ENCODE data around the gene MAL.

DNA sequence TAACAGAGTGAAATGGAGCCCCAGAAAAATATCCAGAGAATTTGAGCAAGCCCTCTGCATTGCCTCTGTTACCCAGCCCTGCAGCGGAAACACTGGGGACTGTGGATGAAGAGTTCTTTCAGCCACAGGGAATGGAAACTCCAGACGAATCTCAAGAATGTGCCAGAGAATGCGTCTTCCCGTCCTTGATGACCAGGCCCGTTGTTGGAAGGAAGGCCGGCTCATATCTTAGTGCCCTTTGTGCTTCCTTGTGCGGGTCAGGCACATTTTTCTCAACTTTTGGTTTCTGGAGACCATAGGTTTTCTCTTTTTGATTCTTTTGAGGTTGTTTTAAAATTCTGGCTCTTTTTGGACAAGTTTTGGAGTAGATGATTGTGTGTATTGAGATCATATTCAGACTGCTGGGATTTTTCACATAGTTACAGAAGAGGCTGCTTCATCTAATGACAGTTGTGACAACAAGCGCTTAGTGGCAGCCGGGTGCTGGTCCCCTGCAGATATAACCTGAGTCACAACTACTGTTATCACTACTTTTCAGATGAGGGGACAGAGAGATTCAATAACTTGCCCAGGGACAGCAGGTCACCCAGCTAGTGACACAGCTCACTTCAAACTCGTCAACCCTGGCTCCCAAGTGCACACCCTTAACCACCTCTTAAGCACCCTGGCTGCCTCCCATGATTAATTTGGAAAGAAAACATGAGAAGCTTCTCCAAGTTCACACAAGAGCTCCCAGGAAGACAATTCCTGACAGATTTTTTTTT is 15.7 kb downstream of the MAL start:
- TF ChIP-seq POLR2AphosphoS5 (IDR thresholded peaks at IDR 0.05; ENCODE audit: low read depth) = no peak
- TF ChIP-seq, protein P1, sequence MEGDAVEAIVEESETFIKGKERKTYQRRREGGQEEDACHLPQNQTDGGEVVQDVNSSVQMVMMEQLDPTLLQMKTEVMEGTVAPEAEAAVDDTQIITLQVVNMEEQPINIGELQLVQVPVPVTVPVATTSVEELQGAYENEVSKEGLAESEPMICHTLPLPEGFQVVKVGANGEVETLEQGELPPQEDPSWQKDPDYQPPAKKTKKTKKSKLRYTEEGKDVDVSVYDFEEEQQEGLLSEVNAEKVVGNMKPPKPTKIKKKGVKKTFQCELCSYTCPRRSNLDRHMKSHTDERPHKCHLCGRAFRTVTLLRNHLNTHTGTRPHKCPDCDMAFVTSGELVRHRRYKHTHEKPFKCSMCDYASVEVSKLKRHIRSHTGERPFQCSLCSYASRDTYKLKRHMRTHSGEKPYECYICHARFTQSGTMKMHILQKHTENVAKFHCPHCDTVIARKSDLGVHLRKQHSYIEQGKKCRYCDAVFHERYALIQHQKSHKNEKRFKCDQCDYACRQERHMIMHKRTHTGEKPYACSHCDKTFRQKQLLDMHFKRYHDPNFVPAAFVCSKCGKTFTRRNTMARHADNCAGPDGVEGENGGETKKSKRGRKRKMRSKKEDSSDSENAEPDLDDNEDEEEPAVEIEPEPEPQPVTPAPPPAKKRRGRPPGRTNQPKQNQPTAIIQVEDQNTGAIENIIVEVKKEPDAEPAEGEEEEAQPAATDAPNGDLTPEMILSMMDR (conservative IDR thresholded peaks at IDR 0.05; ENCODE audit: low read depth in 2 of 2) = no peak
- TF ChIP-seq EZH2phosphoT487 (IDR thresholded peaks at IDR 0.05; ENCODE audit: unreplicated experiment) = no peak
- no peak for TF ChIP-seq EZH2 (IDR thresholded peaks at IDR 0.05; ENCODE audit: low read depth, unreplicated experiment)
- TF ChIP-seq STAT1 (IDR thresholded peaks at IDR 0.05; ENCODE audit: unreplicated experiment) = no peak
- TF ChIP-seq, protein P2, sequence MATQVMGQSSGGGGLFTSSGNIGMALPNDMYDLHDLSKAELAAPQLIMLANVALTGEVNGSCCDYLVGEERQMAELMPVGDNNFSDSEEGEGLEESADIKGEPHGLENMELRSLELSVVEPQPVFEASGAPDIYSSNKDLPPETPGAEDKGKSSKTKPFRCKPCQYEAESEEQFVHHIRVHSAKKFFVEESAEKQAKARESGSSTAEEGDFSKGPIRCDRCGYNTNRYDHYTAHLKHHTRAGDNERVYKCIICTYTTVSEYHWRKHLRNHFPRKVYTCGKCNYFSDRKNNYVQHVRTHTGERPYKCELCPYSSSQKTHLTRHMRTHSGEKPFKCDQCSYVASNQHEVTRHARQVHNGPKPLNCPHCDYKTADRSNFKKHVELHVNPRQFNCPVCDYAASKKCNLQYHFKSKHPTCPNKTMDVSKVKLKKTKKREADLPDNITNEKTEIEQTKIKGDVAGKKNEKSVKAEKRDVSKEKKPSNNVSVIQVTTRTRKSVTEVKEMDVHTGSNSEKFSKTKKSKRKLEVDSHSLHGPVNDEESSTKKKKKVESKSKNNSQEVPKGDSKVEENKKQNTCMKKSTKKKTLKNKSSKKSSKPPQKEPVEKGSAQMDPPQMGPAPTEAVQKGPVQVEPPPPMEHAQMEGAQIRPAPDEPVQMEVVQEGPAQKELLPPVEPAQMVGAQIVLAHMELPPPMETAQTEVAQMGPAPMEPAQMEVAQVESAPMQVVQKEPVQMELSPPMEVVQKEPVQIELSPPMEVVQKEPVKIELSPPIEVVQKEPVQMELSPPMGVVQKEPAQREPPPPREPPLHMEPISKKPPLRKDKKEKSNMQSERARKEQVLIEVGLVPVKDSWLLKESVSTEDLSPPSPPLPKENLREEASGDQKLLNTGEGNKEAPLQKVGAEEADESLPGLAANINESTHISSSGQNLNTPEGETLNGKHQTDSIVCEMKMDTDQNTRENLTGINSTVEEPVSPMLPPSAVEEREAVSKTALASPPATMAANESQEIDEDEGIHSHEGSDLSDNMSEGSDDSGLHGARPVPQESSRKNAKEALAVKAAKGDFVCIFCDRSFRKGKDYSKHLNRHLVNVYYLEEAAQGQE (IDR thresholded peaks at IDR 0.05; ENCODE audit: unreplicated experiment) = no peak
- TF ChIP-seq JUNB (IDR thresholded peaks at IDR 0.05; ENCODE audit: unreplicated experiment) = no peak
- TF ChIP-seq CREB1 (CRISPR knock-in tag; IDR thresholded peaks at IDR 0.05; ENCODE audit: low read depth) = no peak
- no peak for TF ChIP-seq ZNF114 (CRISPR knock-in tag; IDR thresholded peaks at IDR 0.05)
- TF ChIP-seq ZNF331 (CRISPR knock-in tag; IDR thresholded peaks at IDR 0.05; ENCODE audit: low read depth) = no peak
- TF ChIP-seq NANOG (IDR thresholded peaks at IDR 0.05; ENCODE audit: borderline replicate concordance) = no peak
- TF ChIP-seq, protein P3, sequence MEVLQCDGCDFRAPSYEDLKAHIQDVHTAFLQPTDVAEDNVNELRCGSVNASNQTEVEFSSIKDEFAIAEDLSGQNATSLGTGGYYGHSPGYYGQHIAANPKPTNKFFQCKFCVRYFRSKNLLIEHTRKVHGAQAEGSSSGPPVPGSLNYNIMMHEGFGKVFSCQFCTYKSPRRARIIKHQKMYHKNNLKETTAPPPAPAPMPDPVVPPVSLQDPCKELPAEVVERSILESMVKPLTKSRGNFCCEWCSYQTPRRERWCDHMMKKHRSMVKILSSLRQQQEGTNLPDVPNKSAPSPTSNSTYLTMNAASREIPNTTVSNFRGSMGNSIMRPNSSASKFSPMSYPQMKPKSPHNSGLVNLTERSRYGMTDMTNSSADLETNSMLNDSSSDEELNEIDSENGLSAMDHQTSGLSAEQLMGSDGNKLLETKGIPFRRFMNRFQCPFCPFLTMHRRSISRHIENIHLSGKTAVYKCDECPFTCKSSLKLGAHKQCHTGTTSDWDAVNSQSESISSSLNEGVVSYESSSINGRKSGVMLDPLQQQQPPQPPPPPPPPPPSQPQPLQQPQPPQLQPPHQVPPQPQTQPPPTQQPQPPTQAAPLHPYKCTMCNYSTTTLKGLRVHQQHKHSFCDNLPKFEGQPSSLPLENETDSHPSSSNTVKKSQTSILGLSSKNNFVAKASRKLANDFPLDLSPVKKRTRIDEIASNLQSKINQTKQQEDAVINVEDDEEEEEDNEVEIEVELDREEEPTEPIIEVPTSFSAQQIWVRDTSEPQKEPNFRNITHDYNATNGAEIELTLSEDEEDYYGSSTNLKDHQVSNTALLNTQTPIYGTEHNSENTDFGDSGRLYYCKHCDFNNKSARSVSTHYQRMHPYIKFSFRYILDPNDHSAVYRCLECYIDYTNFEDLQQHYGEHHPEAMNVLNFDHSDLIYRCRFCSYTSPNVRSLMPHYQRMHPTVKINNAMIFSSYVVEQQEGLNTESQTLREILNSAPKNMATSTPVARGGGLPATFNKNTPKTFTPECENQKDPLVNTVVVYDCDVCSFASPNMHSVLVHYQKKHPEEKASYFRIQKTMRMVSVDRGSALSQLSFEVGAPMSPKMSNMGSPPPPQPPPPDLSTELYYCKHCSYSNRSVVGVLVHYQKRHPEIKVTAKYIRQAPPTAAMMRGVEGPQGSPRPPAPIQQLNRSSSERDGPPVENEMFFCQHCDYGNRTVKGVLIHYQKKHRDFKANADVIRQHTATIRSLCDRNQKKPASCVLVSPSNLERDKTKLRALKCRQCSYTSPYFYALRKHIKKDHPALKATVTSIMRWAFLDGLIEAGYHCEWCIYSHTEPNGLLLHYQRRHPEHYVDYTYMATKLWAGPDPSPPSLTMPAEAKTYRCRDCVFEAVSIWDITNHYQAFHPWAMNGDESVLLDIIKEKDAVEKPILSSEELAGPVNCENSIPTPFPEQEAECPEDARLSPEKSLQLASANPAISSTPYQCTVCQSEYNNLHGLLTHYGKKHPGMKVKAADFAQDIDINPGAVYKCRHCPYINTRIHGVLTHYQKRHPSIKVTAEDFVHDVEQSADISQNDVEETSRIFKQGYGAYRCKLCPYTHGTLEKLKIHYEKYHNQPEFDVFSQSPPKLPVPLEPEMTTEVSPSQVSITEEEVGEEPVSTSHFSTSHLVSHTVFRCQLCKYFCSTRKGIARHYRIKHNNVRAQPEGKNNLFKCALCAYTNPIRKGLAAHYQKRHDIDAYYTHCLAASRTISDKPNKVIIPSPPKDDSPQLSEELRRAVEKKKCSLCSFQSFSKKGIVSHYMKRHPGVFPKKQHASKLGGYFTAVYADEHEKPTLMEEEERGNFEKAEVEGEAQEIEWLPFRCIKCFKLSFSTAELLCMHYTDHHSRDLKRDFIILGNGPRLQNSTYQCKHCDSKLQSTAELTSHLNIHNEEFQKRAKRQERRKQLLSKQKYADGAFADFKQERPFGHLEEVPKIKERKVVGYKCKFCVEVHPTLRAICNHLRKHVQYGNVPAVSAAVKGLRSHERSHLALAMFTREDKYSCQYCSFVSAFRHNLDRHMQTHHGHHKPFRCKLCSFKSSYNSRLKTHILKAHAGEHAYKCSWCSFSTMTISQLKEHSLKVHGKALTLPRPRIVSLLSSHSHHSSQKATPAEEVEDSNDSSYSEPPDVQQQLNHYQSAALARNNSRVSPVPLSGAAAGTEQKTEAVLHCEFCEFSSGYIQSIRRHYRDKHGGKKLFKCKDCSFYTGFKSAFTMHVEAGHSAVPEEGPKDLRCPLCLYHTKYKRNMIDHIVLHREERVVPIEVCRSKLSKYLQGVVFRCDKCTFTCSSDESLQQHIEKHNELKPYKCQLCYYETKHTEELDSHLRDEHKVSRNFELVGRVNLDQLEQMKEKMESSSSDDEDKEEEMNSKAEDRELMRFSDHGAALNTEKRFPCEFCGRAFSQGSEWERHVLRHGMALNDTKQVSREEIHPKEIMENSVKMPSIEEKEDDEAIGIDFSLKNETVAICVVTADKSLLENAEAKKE (CRISPR knock-in tag; IDR thresholded peaks at IDR 0.05) = no peak
